NT2/D1 (cell line): ENCODE measurements around the gene GRHPR.

Experiments
- DNase-seq: peaks from one replicate; pipeline ENCODE4 v3.0.0-alpha.2; 2011; ENCODE audit warnings: low read depth, low spot score
- H3K27me3 ChIP-seq: 2 replicates; pipeline ENCODE4 v1.6.0; 2011; ENCODE audit warnings: mild to moderate bottlenecking; ENCODE audit not compliant: insufficient read length, insufficient read depth
- H3K36me3 ChIP-seq: 2 replicates; pipeline ENCODE4 v1.6.1; 2011; ENCODE audit warnings: mild to moderate bottlenecking, low read length, mixed read lengths; ENCODE audit not compliant: insufficient read depth, insufficient read length
- H3K4me1 ChIP-seq: 2 replicates; pipeline ENCODE4 v1.5.1; 2011; ENCODE audit not compliant: insufficient read depth, insufficient read length
- H3K4me3 ChIP-seq: 2 replicates; pipeline ENCODE4 v1.5.1; 2011; ENCODE audit warnings: low read depth; ENCODE audit not compliant: insufficient read length
- H3K9ac ChIP-seq: 2 replicates; pipeline ENCODE4 v1.6.0; 2011; ENCODE audit warnings: low read depth; ENCODE audit not compliant: insufficient read length
- H3K9me3 ChIP-seq: 2 replicates; pipeline ENCODE4 v1.5.1; 2011; ENCODE audit warnings: mild to moderate bottlenecking, low read length; ENCODE audit not compliant: insufficient read depth
- SUZ12 ChIP-seq: IDR thresholded peaks from 2 replicates; pipeline ENCODE4 v1.6.1; 2011; ENCODE audit not compliant: insufficient read length, insufficient read depth; ENCODE audit errors: extremely low read depth
- YY1 ChIP-seq: IDR thresholded peaks from 2 replicates; pipeline ENCODE4 v1.6.1; 2011; ENCODE audit not compliant: insufficient read length, insufficient read depth
- ZNF274 ChIP-seq: IDR thresholded peaks from 2 replicates; pipeline ENCODE4 v1.6.1; 2011; ENCODE audit warnings: mild to moderate bottlenecking, low read depth, low read length

GRHPR gene

GRCh38 chr9:37380570-37380969 is 41.9 kb upstream of the GRHPR start:
- Histone ChIP-seq H3K9me3 (peaks cover 5% of the 10 kb centered on the region; the same call in 1 of the 2 replicates), H3K4me3 (no peak overlapping the region), H3K27me3 (no peaks in the 10 kb centered on the region), H3K9ac (no peak overlapping the region), H3K4me1 (peaks cover 3% of the 10 kb centered on the region), H3K36me3 (no peaks in the 10 kb centered on the region)
- TF ChIP-seq YY1 (no peak), SUZ12 (no peak)
- no peak for DNase-seq

- no peaks in the 10 kb centered on the region for H3K36me3 ChIP-seq
- peaks cover 3% of the 10 kb centered on the region for H3K4me1 ChIP-seq
- no peak overlapping the region for H3K9ac ChIP-seq
- no peak for DNase-seq
- H3K27me3 ChIP-seq = no peaks in the 10 kb centered on the region
- no peak overlapping the region for H3K4me3 ChIP-seq
- peaks cover 5% of the 10 kb centered on the region; the same call in 1 of the 2 replicates for H3K9me3 ChIP-seq
- TF ChIP-seq ZNF274 (no peak), SUZ12 (no peak), YY1 (no peak)
Observed at GRCh38 chr9:37381094-37381741, 41.3 kb upstream of the GRHPR start.

DNA sequence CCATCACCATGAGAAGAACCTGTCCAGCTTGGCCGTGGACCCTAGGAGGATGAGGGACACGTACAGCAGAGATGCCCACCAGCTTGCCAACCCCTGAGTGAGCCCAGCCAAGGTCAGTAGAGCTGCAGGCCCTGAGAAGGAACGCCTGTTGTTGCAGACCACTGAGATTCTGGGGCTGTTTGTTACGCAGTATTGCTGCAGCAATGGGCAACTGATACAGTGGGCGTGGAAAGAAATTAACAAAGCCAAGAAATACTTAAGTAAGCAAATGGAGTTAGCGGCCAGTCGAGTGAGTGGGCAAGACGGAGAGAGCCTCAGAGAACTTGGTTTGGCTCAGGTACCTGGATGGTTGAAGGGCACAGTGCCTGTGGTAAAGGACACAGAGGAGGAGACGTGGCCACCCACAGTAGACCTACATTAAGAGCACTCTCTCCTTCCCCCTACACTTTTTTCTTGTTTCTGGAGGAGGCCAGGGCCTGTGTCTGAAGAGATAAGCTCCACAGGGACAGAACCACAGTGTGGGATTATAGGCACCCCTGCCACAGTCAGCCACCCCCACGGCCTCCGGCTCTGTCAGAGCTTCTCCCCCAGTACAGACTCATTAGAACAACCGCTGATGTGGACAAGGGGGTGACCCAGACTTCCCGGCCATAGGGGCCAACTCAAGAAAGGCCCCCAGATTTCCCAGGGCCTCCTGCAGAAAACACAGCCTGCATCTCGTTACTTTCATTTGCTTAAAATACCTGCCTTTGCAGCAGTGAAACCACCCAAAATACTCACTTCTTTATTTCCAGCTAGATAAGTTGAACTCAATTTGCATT is 40.1 kb upstream of the GRHPR start:
- no peak for DNase-seq
- H3K4me3 ChIP-seq = no peak overlapping the region
- H3K9ac ChIP-seq = no peak overlapping the region
- H3K4me1 ChIP-seq = peaks cover 3% of the 10 kb centered on the region
- no peak for TF ChIP-seq YY1
- no peak for TF ChIP-seq SUZ12
- H3K9me3 ChIP-seq = peaks cover 5% of the 10 kb centered on the region; the same call in 1 of the 2 replicates
- H3K27me3 ChIP-seq = no peaks in the 10 kb centered on the region
- H3K36me3 ChIP-seq = no peaks in the 10 kb centered on the region

- Histone ChIP-seq H3K4me3 (no peak overlapping the region), H3K4me1 (peaks cover 3% of the 10 kb centered on the region), H3K36me3 (no peaks in the 10 kb centered on the region), H3K9ac (no peak overlapping the region), H3K27me3 (no peaks in the 10 kb centered on the region), H3K9me3 (peaks cover 5% of the 10 kb centered on the region; the same call in 1 of the 2 replicates)
- TF ChIP-seq ZNF274 (no peak), SUZ12 (no peak), YY1 (no peak)
- DNase-seq = no peak
Observed at GRCh38 chr9:37382982-37383357, 39.5 kb upstream of the GRHPR start.

DNA sequence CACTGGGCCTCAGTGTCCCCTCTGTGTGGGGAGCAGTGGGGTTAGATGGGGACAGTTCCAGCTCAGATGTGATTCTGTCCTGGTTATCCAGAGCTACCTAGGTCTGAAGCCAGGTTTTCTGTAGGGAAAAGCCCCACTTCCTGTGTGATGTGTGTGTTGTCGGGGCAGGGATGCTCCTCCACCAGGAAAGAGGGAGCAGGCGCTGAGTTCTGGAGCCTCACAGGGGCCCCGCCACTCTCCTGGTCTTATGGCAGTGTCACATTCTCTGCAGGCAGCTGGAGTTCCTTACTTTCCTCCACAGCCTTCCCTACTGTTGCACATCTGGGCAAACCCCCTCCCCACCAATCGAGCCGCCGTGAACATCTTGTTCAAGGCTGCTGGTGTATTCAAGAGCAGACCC is 39.1 kb upstream of the GRHPR start:
- no peak for TF ChIP-seq ZNF274
- no peaks in the 10 kb centered on the region for H3K36me3 ChIP-seq
- H3K4me1 ChIP-seq = peaks cover 3% of the 10 kb centered on the region
- no peak overlapping the region for H3K9ac ChIP-seq
- DNase-seq = no peak
- H3K27me3 ChIP-seq = no peaks in the 10 kb centered on the region
- H3K4me3 ChIP-seq = no peak overlapping the region
- H3K9me3 ChIP-seq = peaks cover 5% of the 10 kb centered on the region; the same call in 1 of the 2 replicates

DNA sequence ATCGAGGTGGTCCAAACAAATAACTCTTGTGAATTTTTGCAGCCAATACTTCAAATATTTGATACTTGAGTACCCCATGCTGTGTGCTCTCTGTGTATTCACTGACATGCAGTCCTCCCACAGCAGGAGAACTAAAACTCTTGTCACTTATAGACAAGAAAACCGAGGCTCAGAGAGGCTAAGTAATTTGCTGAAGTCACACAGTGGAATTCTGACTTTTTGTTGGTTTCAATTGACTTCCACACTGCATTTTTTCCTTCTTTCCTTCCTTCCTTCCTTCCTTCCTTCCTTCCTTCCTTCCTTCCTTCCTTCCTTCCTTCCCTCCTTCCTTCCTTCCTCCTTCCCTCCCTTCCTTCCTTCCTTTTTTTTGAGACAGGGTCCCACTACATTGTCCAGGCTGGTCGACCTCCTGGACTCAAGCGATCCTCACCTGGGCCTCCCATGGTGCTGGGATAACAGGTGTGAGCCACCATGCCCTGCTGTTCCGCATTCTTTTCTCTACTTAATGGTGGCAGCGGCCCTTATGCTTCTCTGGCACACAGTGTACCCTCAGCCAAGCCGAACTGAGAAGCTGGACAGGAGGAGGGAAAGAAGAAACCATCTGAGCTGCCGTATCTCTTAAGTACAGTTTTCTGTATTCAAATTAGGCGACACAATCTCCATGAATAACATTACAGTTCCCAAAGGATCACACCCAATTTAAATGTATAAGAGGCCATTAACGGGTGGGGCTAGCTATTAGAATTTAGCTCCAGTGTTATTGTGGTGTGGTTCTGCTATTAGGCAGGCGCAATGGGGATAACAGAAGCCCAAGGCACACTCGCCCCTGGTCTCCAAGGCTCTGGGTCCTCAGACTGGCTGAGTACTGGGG is 38.4 kb upstream of the GRHPR start:
- Histone ChIP-seq H3K9me3 (peaks cover 5% of the 10 kb centered on the region; the same call in 1 of the 2 replicates), H3K4me3 (no peak overlapping the region), H3K9ac (no peak overlapping the region), H3K27me3 (no peaks in the 10 kb centered on the region), H3K36me3 (no peaks in the 10 kb centered on the region), H3K4me1 (peaks cover 3% of the 10 kb centered on the region)
- TF ChIP-seq YY1 = no peak
- no peak for TF ChIP-seq SUZ12
- no peak for TF ChIP-seq ZNF274
- no peak for DNase-seq

DNA sequence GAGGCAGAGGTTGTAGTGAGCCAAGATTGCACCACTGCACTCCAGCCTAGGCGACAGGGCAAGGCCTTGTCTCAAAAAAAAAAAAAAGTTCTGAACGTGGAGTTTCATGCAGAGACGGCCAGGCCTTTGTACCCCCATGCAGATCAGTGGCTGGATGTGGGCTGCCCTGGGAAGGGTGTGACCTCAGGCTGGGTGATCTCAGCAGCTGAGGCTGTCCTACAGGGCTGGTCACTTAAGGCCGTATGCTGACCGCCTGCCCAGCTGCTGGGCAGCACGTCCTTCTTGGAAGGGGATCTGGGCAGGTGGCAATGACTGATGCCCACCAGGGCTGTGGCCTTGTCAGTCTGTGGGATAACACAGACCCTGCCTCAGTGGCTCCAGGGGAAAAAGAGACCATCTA is 37.2 kb upstream of the GRHPR start:
- Histone ChIP-seq H3K4me3 (no peak overlapping the region), H3K9me3 (peaks cover 5% of the 10 kb centered on the region; the same call in 1 of the 2 replicates), H3K36me3 (no peaks in the 10 kb centered on the region), H3K4me1 (peaks cover 3% of the 10 kb centered on the region), H3K27me3 (no peaks in the 10 kb centered on the region), H3K9ac (no peak overlapping the region)
- TF ChIP-seq YY1 (no peak), ZNF274 (no peak), SUZ12 (no peak)
- DNase-seq = no peak
